Measurements from ENCODE around the gene TMEM143. TPM values are rescaled to one million over a fixed set of nuclear protein-coding genes. Genes with fewer than 3 reads are reported as not detected.
A peak's percentile ranks its signal among the peaks of the same experiment; 100 is the strongest.

TMEM143 gene
- total RNA-seq, 1 donor from 2014 or later = 8.4 TPM

GRCh38 chr19:48290401-48290770, 73.4 kb downstream of the TMEM143 start:
- Mint-ChIP-seq H3K27ac (ENCODE audit: unreplicated experiment) (no peak overlapping the region), H3K4me1 (peaks cover 8% of the 10 kb centered on the region), H3K9me3 (no peaks in the 10 kb centered on the region), H3K27me3 (ENCODE audit: low read depth) (peaks cover 8% of the 10 kb centered on the region), H3K4me3 (no peak overlapping the region), H3K36me3 (ENCODE audit: low read depth) (peaks cover 24% of the 10 kb centered on the region)
- peak; percentile 42 for DNase-seq (ENCODE audit: low read depth, low spot score)
- TF ChIP-seq CTCF (conservative IDR thresholded peaks at IDR 0.05) = no peak

- Mint-ChIP-seq H3K4me3 (no peak overlapping the region), H3K4me1 (peaks cover 13% of the 10 kb centered on the region), H3K9me3 (no peaks in the 10 kb centered on the region), H3K36me3 (ENCODE audit: low read depth) (peaks cover 47% of the 10 kb centered on the region), H3K27ac (ENCODE audit: unreplicated experiment) (no peak overlapping the region), H3K27me3 (ENCODE audit: low read depth) (peaks cover 8% of the 10 kb centered on the region)
- DNase-seq (ENCODE audit: low read depth, low spot score) = no peak
- TF ChIP-seq CTCF (conservative IDR thresholded peaks at IDR 0.05) = no peak
These were observed 76.0 kb downstream of the TMEM143 start for GRCh38 chr19:48287748-48288147.

- no peak overlapping the region for H3K27ac Mint-ChIP-seq (ENCODE audit: unreplicated experiment)
- no peaks in the 10 kb centered on the region for H3K9me3 Mint-ChIP-seq
- no peaks in the 10 kb centered on the region for H3K27me3 Mint-ChIP-seq (ENCODE audit: low read depth)
- no peak overlapping the region for H3K4me3 Mint-ChIP-seq
- TF ChIP-seq CTCF (conservative IDR thresholded peaks at IDR 0.05) = no peak
- H3K4me1 Mint-ChIP-seq = peaks cover 5% of the 10 kb centered on the region
- DNase-seq (ENCODE audit: low read depth, low spot score) = no peak
- peaks cover 51% of the 10 kb centered on the region for H3K36me3 Mint-ChIP-seq (ENCODE audit: low read depth)
These were observed 78.8 kb downstream of the TMEM143 start for GRCh38 chr19:48284896-48285295.

GRCh38 chr19:48283908-48284307, 79.8 kb downstream of the TMEM143 start:
- no peaks in the 10 kb centered on the region for H3K9me3 Mint-ChIP-seq
- no peak for TF ChIP-seq CTCF (conservative IDR thresholded peaks at IDR 0.05)
- peaks cover 47% of the 10 kb centered on the region for H3K36me3 Mint-ChIP-seq (ENCODE audit: low read depth)
- DNase-seq (ENCODE audit: low read depth, low spot score) = no peak
- H3K4me3 Mint-ChIP-seq = no peak overlapping the region
- no peaks in the 10 kb centered on the region for H3K27me3 Mint-ChIP-seq (ENCODE audit: low read depth)
- H3K27ac Mint-ChIP-seq (ENCODE audit: unreplicated experiment) = no peak overlapping the region
- peaks cover 5% of the 10 kb centered on the region for H3K4me1 Mint-ChIP-seq

Other genes starting within 250 kb of the TMEM143 start
- 144 and 156 TPM in 2 replicates for gene LIG1, start 193.6 kb downstream of the TMEM143 start, total RNA-seq
- 11.2 and 13.4 TPM in 2 replicates for gene ZSWIM9, start 193.3 kb downstream of the TMEM143 start, total RNA-seq
- gene CARD8, start 108.0 kb downstream of the TMEM143 start, total RNA-seq = 65.8 and 73.8 TPM in 2 replicates
- gene ZNF114, start 93.9 kb downstream of the TMEM143 start, total RNA-seq = 9.8 and 11.2 TPM in 2 replicates
- gene EMP3, start 38.4 kb downstream of the TMEM143 start, total RNA-seq = 27.4 and 30.5 TPM in 2 replicates
- not detected in 2 replicates for gene SYNGR4, start 427 bp upstream of the TMEM143 start, total RNA-seq
- 163 and 172 TPM in 2 replicates for gene KDELR1, start 27.6 kb upstream of the TMEM143 start, total RNA-seq
- gene GRIN2D, start 29.7 kb upstream of the TMEM143 start, total RNA-seq = 0.68 and 0.75 TPM in 2 replicates
- gene GRWD1, start 82.0 kb upstream of the TMEM143 start, total RNA-seq = 52.1 and 56.1 TPM in 2 replicates
- 1.5 and 2.0 TPM in 2 replicates for gene KCNJ14, start 91.6 kb upstream of the TMEM143 start, total RNA-seq
- gene CYTH2, start 105.4 kb upstream of the TMEM143 start, total RNA-seq = 172 and 196 TPM in 2 replicates
- gene LMTK3, start 147.9 kb upstream of the TMEM143 start, total RNA-seq = 3.1 and 3.3 TPM in 2 replicates
- gene SULT2B1, start 188.2 kb upstream of the TMEM143 start, total RNA-seq = not detected in 2 replicates
- not detected in 2 replicates for gene SPACA4, start 242.8 kb upstream of the TMEM143 start, total RNA-seq